H9 (cell line): ENCODE results near the gene FBN3. TPM values are rescaled to one million over a fixed set of nuclear protein-coding genes. Genes with fewer than 3 reads are reported as not detected.
A peak's percentile ranks its signal among the peaks of the same experiment; 100 is the strongest.
"Not testable (repeated sequence)": the region's sequence is repeated elsewhere in the genome, so short reads cannot be mapped to it uniquely, and the experiment has no call there.

Experiments used
- DNase-seq: peaks from one replicate; pipeline ENCODE4 v3.0.0-alpha.2; 2017
- H2AFZ ChIP-seq: one replicate; pipeline ENCODE4 v1.6.1; 2013; ENCODE audit warnings: mild to moderate bottlenecking, low read length, control low read depth, moderate library complexity
- H2AK5ac ChIP-seq: 2 replicates; pipeline ENCODE4 v1.6.1; 2013; ENCODE audit warnings: low read length, control low read depth, mixed read lengths; ENCODE audit not compliant: insufficient read length
- H2BK120ac ChIP-seq: one replicate; pipeline ENCODE4 v1.6.1; 2013; ENCODE audit warnings: low read depth, mild to moderate bottlenecking, low read length, control low read depth, inconsistent platforms; ENCODE audit not compliant: poor library complexity, severe bottlenecking
- H2BK12ac ChIP-seq: 2 replicates; pipeline ENCODE4 v1.6.1; 2013; ENCODE audit warnings: low read length, control low read depth, mixed read lengths, low read depth; ENCODE audit not compliant: insufficient read length
- H2BK15ac ChIP-seq: 2 replicates; pipeline ENCODE4 v1.6.1; 2013; ENCODE audit warnings: low read depth, low read length, control low read depth
- H2BK20ac ChIP-seq: one replicate; pipeline ENCODE4 v1.6.1; 2013; ENCODE audit warnings: low read depth, mild to moderate bottlenecking, low read length, control low read depth, inconsistent platforms; ENCODE audit not compliant: poor library complexity, severe bottlenecking
- H2BK5ac ChIP-seq: 2 replicates; pipeline ENCODE4 v1.6.1; 2013; ENCODE audit warnings: low read length, control low read depth, mixed read lengths; ENCODE audit not compliant: insufficient read length
- H3K14ac ChIP-seq: 2 replicates; pipeline ENCODE4 v1.6.1; 2013; ENCODE audit warnings: low read length, control low read depth; ENCODE audit not compliant: insufficient read depth
- H3K18ac ChIP-seq: 2 replicates; pipeline ENCODE4 v1.6.1; 2013; ENCODE audit warnings: low read depth, mild to moderate bottlenecking, mixed read lengths, low read length, control low read depth; ENCODE audit not compliant: insufficient read length
- H3K23ac ChIP-seq: 2 replicates; pipeline ENCODE4 v1.6.1; 2013; ENCODE audit warnings: low read length, control low read depth, mixed read lengths, low read depth; ENCODE audit not compliant: insufficient read length
- H3K23me2 ChIP-seq: 2 replicates; pipeline ENCODE4 v1.6.1; 2013; ENCODE audit warnings: low read depth, mild to moderate bottlenecking, mixed read lengths, low read length, control low read depth; ENCODE audit not compliant: insufficient read length, poor library complexity, severe bottlenecking
- H3K27ac ChIP-seq: 2 replicates; pipeline ENCODE4 v1.5.1; 2013; ENCODE audit warnings: low read length, control low read depth, mixed read lengths, low read depth; ENCODE audit not compliant: insufficient read length
- H3K27me3 ChIP-seq: 2 replicates; pipeline ENCODE4 v1.6.1; 2013; ENCODE audit warnings: low read length, control low read depth, inconsistent platforms; ENCODE audit not compliant: insufficient read depth
- H3K4ac ChIP-seq: 2 replicates; pipeline ENCODE4 v1.6.1; 2013; ENCODE audit warnings: low read depth, mild to moderate bottlenecking, control low read depth, inconsistent platforms, low read length, moderate library complexity
- H3K4me1 ChIP-seq: 2 replicates; pipeline ENCODE4 v1.6.1; 2013; ENCODE audit warnings: low read length, control low read depth, inconsistent platforms; ENCODE audit not compliant: insufficient read depth
- H3K4me2 ChIP-seq: 2 replicates; pipeline ENCODE4 v1.6.1; 2013; ENCODE audit warnings: low read length, control low read depth, mixed read lengths; ENCODE audit not compliant: insufficient read length, insufficient read depth
- H3K56ac ChIP-seq: 2 replicates; pipeline ENCODE4 v1.6.1; 2013; ENCODE audit warnings: low read depth, mild to moderate bottlenecking, mixed read lengths, low read length, control low read depth; ENCODE audit not compliant: insufficient read length
- H3K79me1 ChIP-seq: 2 replicates; pipeline ENCODE4 v1.6.1; 2013; ENCODE audit warnings: low read depth, mild to moderate bottlenecking, moderate library complexity, low read length, control low read depth, inconsistent platforms; ENCODE audit not compliant: insufficient read depth, poor library complexity, severe bottlenecking
- H3K79me2 ChIP-seq: 2 replicates; pipeline ENCODE4 v1.6.1; 2013; ENCODE audit warnings: low read length, control low read depth, inconsistent platforms; ENCODE audit not compliant: insufficient read depth
- H3K9ac ChIP-seq: 2 replicates; pipeline ENCODE4 v1.6.1; 2013; ENCODE audit warnings: low read length, control low read depth, mixed read lengths; ENCODE audit not compliant: insufficient read length; ENCODE audit errors: extremely low read depth
- H3K9me3 ChIP-seq: one replicate; pipeline ENCODE4 v1.6.1; 2013; ENCODE audit warnings: low read depth, low read length, inconsistent platforms; ENCODE audit not compliant: control insufficient read depth
- H3T11ph ChIP-seq: one replicate; pipeline ENCODE4 v1.6.1; 2013; ENCODE audit warnings: mild to moderate bottlenecking, low read length, control low read depth, inconsistent platforms
- H4K20me1 ChIP-seq: one replicate; pipeline ENCODE4 v1.6.1; 2013; ENCODE audit not compliant: control insufficient read depth, insufficient read length, insufficient read depth
- H4K5ac ChIP-seq: 2 replicates; pipeline ENCODE4 v1.6.1; 2013; ENCODE audit warnings: low read depth, mild to moderate bottlenecking, mixed read lengths, low read length, control low read depth; ENCODE audit not compliant: insufficient read length
- H4K8ac ChIP-seq: replicated peaks from 2 replicates; pipeline ENCODE4 v1.6.1; 2013; ENCODE audit warnings: low read length, control low read depth, mixed read lengths, low read depth; ENCODE audit not compliant: insufficient read length
- H4K91ac ChIP-seq: 2 replicates; pipeline ENCODE4 v1.6.1; 2013; ENCODE audit warnings: low read depth, mild to moderate bottlenecking, moderate library complexity, mixed read lengths, low read length, control low read depth; ENCODE audit not compliant: insufficient read length
- H3K27ac Mint-ChIP-seq, 3 experiments: 2 replicates in 2 of 3; 3 replicates in 1 of 3; pipeline ENCODE4 v1.8.0; 2020 to 2021; ENCODE audit warnings: mixed read lengths in 3 of 3, mild to moderate bottlenecking in 1 of 3, moderate library complexity in 1 of 3
- H3K27me3 Mint-ChIP-seq: 2 replicates; pipeline ENCODE4 v1.8.0; 2021; ENCODE audit warnings: low read depth, mild to moderate bottlenecking, moderate library complexity, mixed read lengths
- H3K36me3 Mint-ChIP-seq, 3 experiments: 2 replicates in 2 of 3; 3 replicates in 1 of 3; pipeline ENCODE4 v1.8.0; 2020 to 2021; ENCODE audit warnings: low read depth in 3 of 3, mixed read lengths in 3 of 3; ENCODE audit not compliant: insufficient read depth in 1 of 3
- H3K4me1 Mint-ChIP-seq, 2 experiments: 2 replicates each; pipeline ENCODE4 v1.8.0; 2020; ENCODE audit warnings: mixed read lengths in 2 of 2
- H3K4me3 Mint-ChIP-seq, 2 experiments: 2 replicates in 1 of 2; 3 replicates in 1 of 2; pipeline ENCODE4 v1.8.0; 2020 to 2021; ENCODE audit warnings: mild to moderate bottlenecking in 2 of 2, mixed read lengths in 2 of 2, moderate library complexity in 1 of 2
- H3K9me3 Mint-ChIP-seq, 2 experiments: 2 replicates in 1 of 2; 3 replicates in 1 of 2; pipeline ENCODE4 v1.8.0; 2020; ENCODE audit warnings: mild to moderate bottlenecking in 2 of 2, mixed read lengths in 2 of 2, moderate library complexity in 1 of 2
- WGBS: extraction: QIAGEN DNeasy Blood & Tissue Kit; methylation state at CpG from one replicate; pipeline ENCODE4 v1.1.7; 2013; ENCODE audit warnings: missing lambda C conversion rate, low lambda C conversion rate, mixed read lengths; ENCODE audit not compliant: insufficient read length; ENCODE audit errors: extremely low coverage; 5-methylcytosine and 5-hydroxymethylcytosine counted together
- total RNA-seq: library from RNA; stranded (reverse); gene quantifications from 2 replicates; pipeline ENCODE4 v1.2.1, GENCODE V29; 2021
- TF ChIP-seq, protein P1 (sequence below): fragments of 200-600 bp; sonication (generic); conservative IDR thresholded peaks from 3 replicates; pipeline ENCODE4 v1.8.0; 2021; ENCODE audit warnings: antibody characterized with exemption, mild to moderate bottlenecking

The FBN3 gene
- total RNA-seq, 1 experiment from 2014 or later = 31.0 TPM

DNA sequence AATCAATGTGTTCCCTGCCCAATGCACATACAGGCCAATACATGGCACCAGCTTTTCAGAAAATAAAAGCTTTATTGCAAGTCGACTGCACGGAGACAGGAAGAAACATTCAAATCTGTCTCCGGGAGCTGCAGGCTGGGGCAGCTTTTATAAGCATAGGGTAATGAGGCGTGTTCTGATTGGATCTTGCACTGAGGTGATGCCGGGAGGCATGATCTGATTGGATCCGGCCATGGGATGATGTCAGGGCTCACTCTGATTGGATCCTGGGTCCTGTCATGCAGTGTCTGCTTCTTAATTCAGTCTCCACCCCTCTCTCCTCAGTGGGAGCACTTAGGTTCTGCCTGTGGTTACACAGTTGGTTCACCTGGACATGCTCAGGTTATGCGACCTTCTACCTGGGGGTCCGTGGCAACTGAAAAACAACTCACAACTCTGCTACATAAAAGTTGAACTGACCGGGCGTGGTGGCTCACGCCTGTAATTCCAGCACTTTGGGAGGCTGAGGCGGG, 11.8 kb upstream of the FBN3 start:
- Histone ChIP-seq H3K4me2 (no peak overlapping the region), H3T11ph (no peak overlapping the region), H3K18ac (no peak overlapping the region), H3K79me2 (no peaks in the 10 kb centered on the region), H4K20me1 (no peaks in the 10 kb centered on the region), H3K23ac (no peak overlapping the region), H3K9me3 (no peaks in the 10 kb centered on the region), H4K8ac (no peak overlapping the region), H2AFZ (no peak overlapping the region), H3K4ac (no peak overlapping the region), H3K27me3 (no peaks in the 10 kb centered on the region), H2BK5ac (no peak overlapping the region), H3K23me2 (no peaks in the 10 kb centered on the region), H4K91ac (no peak overlapping the region), H2BK15ac (no peak overlapping the region), H2BK20ac (no peak overlapping the region), H3K4me1 (no peaks in the 10 kb centered on the region), H3K14ac (no peak overlapping the region), H3K27ac (no peak overlapping the region), H3K79me1 (no peaks in the 10 kb centered on the region), H2BK120ac (no peak overlapping the region), H2BK12ac (no peak overlapping the region), H3K56ac (no peak overlapping the region), H3K9ac (peak overlapping the region; percentile 33), H4K5ac (no peak overlapping the region), H2AK5ac (no peak overlapping the region)
- Mint-ChIP-seq H3K9me3 (peaks cover 0 to 6% of the 10 kb centered on the region in 2 experiments; a peak in 1 of 5 replicates), H3K4me3 (peak overlapping the region in 1 of 2 experiments; percentile 22; a peak in 1 of 5 replicates), H3K36me3 (peaks cover 0 to 3% (median 0%) of the 10 kb centered on the region in 3 experiments; a peak in 1 of 7 replicates), H3K4me1 (peaks cover 14 to 17% of the 10 kb centered on the region in 2 experiments), H3K27me3 (peaks cover 6% of the 10 kb centered on the region), H3K27ac (peak overlapping the region; percentile 5 to 90 (median 81); a peak in 5 of 7 replicates)
- TF ChIP-seq, protein P1, sequence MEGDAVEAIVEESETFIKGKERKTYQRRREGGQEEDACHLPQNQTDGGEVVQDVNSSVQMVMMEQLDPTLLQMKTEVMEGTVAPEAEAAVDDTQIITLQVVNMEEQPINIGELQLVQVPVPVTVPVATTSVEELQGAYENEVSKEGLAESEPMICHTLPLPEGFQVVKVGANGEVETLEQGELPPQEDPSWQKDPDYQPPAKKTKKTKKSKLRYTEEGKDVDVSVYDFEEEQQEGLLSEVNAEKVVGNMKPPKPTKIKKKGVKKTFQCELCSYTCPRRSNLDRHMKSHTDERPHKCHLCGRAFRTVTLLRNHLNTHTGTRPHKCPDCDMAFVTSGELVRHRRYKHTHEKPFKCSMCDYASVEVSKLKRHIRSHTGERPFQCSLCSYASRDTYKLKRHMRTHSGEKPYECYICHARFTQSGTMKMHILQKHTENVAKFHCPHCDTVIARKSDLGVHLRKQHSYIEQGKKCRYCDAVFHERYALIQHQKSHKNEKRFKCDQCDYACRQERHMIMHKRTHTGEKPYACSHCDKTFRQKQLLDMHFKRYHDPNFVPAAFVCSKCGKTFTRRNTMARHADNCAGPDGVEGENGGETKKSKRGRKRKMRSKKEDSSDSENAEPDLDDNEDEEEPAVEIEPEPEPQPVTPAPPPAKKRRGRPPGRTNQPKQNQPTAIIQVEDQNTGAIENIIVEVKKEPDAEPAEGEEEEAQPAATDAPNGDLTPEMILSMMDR = no peak
- no CpG with 5 or more reads among the region's 12 CpGs for WGBS
- DNase-seq = peak; percentile 74

DNA sequence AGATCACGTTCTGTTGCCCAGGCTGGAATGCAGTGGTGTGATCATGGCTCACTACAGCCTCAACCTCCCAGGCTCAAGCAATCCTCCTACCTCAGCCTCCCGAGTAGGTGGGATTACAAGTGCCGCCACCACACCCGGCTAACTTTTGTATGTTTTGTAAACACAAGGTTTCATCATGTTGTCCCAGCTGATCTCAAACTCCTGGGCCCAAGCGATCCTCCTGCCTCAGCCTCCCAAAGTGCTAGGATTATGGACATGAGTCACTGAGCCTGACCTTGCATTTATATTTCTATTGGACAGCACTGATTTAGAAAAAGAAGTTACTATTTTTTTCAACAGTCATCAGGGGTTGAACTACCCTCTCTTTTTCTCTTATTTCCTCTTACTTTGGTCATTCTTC, 9.9 kb upstream of the FBN3 start:
- H3K27ac Mint-ChIP-seq, H2AK5ac ChIP-seq: not testable (repeated sequence)

More for the DNA sequence above, 9.9 kb upstream of the FBN3 start:
- not testable (repeated sequence) for H3K23ac ChIP-seq, H2BK120ac ChIP-seq, H3K9me3 ChIP-seq, H3K4me3 Mint-ChIP-seq, H3K4ac ChIP-seq, H2BK20ac ChIP-seq, H3K56ac ChIP-seq, DNase-seq, H3K4me1 ChIP-seq, H3K4me2 ChIP-seq, H3K9ac ChIP-seq, H3K9me3 Mint-ChIP-seq, H3K27me3 ChIP-seq, H3T11ph ChIP-seq, H3K79me1 ChIP-seq, H2BK12ac ChIP-seq, H3K27me3 Mint-ChIP-seq, H3K18ac ChIP-seq, H3K79me2 ChIP-seq, H3K14ac ChIP-seq, H2AFZ ChIP-seq, H3K36me3 Mint-ChIP-seq, H4K5ac ChIP-seq, H2BK15ac ChIP-seq, H4K20me1 ChIP-seq, H3K23me2 ChIP-seq, H4K91ac ChIP-seq, H2BK5ac ChIP-seq, H4K8ac ChIP-seq, H3K27ac ChIP-seq
- peaks cover 20 to 23% of the 10 kb centered on the region in 2 experiments for H3K4me1 Mint-ChIP-seq
- WGBS = no CpG with 5 or more reads among the region's 5 CpGs
